GM13976 (cell line): Measurements from ENCODE around the gene CACNB4.

Source experiments
- DNase-seq: peaks from one replicate; pipeline ENCODE4 v3.0.0; 2012; ENCODE audit warnings: low spot score
- in situ Hi-C: fragments of 300-500 bp; cut with MboI; formaldehyde crosslinking; loops from one replicate; pipeline ENCODE4 v1.12.0; 2022; ENCODE audit warnings: low sequenced_read_pairs, mixed read lengths, inconsistent platforms; ENCODE audit not compliant: unreplicated experiment
- TF ChIP-seq, protein P1 (sequence below): IDR thresholded peaks from 2 replicates; pipeline ENCODE4 v1.5.1; 2012; ENCODE audit warnings: borderline replicate concordance, mild to moderate bottlenecking; ENCODE audit not compliant: insufficient read depth; ENCODE audit errors: extremely low read depth, missing control alignments, control extremely low read depth

The CACNB4 gene

DNA sequence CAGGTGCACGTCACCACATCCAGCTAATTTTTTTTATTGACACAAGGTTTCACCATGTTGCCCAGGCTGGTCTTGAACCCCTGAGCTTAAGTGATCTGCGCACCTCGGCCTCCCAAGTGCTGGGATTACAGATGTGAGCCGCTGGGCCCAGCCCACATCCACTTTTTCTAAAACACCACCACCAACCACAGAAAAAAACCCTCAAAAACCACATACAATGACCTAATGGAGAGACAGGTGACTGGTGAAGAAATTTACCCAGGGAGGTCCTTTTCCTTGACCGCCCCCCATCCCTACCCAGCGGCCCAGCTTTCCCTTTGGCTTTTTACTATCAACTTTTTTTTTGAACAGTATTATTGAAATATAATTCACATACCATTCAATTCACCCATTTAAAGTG is 47.9 kb downstream of the CACNB4 start:
- in situ Hi-C loops, result no loop called here
- TF ChIP-seq, protein P1, sequence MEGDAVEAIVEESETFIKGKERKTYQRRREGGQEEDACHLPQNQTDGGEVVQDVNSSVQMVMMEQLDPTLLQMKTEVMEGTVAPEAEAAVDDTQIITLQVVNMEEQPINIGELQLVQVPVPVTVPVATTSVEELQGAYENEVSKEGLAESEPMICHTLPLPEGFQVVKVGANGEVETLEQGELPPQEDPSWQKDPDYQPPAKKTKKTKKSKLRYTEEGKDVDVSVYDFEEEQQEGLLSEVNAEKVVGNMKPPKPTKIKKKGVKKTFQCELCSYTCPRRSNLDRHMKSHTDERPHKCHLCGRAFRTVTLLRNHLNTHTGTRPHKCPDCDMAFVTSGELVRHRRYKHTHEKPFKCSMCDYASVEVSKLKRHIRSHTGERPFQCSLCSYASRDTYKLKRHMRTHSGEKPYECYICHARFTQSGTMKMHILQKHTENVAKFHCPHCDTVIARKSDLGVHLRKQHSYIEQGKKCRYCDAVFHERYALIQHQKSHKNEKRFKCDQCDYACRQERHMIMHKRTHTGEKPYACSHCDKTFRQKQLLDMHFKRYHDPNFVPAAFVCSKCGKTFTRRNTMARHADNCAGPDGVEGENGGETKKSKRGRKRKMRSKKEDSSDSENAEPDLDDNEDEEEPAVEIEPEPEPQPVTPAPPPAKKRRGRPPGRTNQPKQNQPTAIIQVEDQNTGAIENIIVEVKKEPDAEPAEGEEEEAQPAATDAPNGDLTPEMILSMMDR, result no peak

DNA sequence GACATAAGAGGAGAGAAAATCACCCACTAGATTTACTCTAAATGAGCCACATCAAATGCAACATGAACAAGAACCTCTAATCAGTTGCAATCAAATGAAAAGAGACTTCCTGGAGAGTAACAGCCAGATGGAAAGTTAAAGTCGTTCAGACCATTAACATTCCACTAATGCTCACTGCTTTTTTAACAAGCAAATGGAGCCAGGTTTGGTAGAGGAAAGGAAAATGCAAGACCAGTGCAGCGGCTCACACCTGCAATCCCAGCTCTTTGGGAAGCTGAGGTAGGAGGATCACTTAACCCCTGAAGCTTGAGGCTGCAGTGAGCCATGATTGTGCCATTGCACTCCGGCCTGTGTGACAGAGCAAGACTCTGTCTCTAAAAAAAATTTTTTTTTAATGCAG is 48.5 kb downstream of the CACNB4 start:
- TF ChIP-seq, protein P1, result no peak
- DNase-seq, result no peak
- in situ Hi-C loops, result no loop called here

More for the DNA sequence above, 47.9 kb downstream of the CACNB4 start:
- peak; percentile 46 for DNase-seq

DNA sequence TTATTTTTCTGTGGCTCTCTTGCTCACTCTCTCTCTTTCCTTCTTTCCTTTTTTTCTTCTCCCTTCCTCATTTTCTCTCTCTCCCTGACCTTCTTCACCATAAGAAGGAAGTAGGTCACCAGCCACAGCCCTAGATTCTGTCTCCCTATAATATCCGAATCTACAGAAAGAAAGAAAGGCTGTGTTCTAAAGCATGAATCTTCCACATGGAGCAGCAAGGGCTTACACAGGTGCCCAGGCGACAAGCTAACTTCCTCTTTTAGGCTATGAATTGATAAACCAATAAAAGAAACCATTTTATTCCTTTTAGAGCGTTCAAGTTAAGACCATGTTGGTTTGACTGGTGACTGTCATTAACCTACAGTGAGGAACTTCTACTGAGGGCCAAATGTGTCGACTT is 49.3 kb downstream of the CACNB4 start:
- in situ Hi-C loops, result loop anchor here (10.0 to 25.0 kb wide), 2 partner anchors 115 to 388 kb away; no protein-coding TSS in a partner anchor
- TF ChIP-seq, protein P1, result no peak
- DNase-seq, result no peak

DNA sequence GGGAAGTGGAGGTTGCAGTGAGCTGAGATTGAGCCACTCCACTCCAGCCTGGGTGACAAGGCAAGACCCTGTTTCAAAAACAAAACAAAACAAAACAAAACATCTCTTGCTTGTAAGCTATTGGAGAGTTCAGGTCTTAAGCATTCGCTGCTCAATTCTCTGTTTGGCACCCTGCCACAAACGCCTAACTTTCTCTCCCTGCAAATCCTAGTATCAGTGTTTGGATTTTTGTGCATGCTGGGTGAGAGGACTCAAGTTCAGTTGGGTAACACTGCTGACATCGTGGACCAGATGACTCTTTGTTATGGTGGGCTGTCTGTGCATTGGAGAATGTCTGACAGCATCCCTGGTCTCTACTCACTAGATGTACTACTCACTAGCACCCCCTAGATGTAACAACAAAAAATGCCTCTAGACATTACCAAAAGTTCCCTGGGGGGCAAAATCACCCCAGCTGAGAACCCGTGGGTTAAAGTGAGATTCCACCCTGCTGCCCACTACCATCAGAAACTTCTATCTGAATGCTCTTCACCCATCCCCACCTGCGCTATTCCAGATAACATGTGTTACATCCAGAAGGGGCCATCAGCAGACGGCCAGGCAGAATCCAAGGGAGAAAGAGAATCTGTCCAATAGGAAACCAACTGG is 50.9 kb downstream of the CACNB4 start:
- in situ Hi-C loops, result loop anchor here (10.0 to 25.0 kb wide), 2 partner anchors 117 to 389 kb away; no protein-coding TSS in a partner anchor
- TF ChIP-seq, protein P1, result peak; percentile 38
- no peak for DNase-seq

DNA sequence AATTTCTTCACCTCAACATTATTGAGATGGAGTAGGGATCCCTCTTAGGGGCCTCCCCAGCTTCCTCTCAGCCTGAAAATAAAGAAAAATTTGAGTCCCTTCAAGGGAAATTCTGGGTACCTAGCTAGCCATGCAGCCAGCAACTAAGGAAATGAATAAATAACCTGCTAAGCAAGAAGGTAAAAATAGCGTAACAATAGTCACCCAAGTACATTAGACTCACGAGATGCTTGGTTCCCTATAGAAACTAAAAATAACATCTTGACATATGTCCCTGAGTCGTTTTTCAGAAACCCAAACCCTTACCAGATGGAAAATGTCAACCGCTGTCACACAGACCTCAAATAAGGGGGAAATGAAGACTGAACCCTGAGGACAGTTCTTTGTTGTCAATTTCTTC is 51.9 kb downstream of the CACNB4 start:
- peak; percentile 50 for DNase-seq
- TF ChIP-seq, protein P1, result no peak
- in situ Hi-C loops, result loop anchor here (10.0 to 25.0 kb wide), 2 partner anchors 118 to 390 kb away; no protein-coding TSS in a partner anchor

DNA sequence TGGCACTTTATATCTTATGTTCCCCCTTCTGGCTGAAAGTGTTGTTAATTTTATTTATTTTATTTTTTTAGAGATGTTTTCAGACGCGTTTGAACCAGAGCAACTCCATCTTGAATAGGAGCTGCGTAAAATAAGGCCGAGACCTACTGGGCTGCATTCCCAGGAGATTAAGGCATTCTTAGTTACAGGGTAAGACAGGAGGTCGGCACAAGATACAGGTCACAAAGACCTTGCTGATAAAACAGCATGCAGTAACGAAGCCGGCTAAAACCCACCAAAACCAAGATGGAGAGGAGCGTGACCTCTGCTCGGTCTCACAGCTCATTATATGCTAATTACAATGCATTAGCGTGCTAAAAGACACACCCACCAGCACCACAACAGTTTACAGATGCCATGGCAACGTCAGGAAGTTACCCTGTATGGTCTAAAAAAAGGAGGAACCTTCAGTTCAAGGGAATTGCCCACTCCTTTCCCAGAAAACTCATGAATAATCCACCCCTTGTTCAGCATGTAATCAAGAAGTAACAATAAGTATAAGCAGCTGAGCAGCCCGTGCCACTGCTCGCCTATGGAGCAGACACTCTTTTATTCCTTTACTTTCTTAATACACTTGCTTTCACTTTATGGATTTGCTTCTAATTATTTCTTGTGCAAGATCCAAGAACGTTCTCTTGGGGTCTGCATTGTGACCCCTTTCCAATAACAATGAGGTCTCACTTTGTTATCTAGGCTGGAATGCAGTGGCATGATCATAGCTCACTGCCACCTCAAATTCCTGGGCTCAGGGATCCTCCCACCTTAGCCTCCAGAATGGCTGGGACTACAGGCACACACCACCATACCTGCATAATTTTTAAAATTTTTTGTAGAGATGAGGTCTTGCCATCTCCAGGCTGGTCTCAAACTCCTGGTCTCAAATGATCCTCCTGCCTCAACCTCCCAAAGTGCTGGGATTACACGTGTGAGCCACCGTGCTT is 55.9 kb downstream of the CACNB4 start:
- in situ Hi-C loops, result loop anchor here (10.0 to 25.0 kb wide), 2 partner anchors 122 to 394 kb away; no protein-coding TSS in a partner anchor
- no peak for DNase-seq
- TF ChIP-seq, protein P1, result no peak
